NOMO-1 (cell line): ENCODE results near the gene TMEM203.
"Not testable (repeated sequence)": the region's sequence is repeated elsewhere in the genome, so short reads cannot be mapped to it uniquely, and the experiment has no call there.

ENCODE experiments used
- DNase-seq, 2 experiments: peaks; one replicate each; lab custom pipeline; 2025; ENCODE audit not compliant: unreplicated experiment in 2 of 2; lab: John Stamatoyannopoulos, UW

The TMEM203 gene

GRCh38 chr9:137205126-137206069 is at the start of gene TMEM203, which contains the start of gene NDOR1:
TMEM203 (minus strand) TSS chr9:137205648; CDS start chr9:137205414, 234 bp downstream.
NDOR1 (plus strand) TSS chr9:137205700; CDS start chr9:137205778, 78 bp downstream.
- peak; percentile 89 to 92 for DNase-seq

DNA sequence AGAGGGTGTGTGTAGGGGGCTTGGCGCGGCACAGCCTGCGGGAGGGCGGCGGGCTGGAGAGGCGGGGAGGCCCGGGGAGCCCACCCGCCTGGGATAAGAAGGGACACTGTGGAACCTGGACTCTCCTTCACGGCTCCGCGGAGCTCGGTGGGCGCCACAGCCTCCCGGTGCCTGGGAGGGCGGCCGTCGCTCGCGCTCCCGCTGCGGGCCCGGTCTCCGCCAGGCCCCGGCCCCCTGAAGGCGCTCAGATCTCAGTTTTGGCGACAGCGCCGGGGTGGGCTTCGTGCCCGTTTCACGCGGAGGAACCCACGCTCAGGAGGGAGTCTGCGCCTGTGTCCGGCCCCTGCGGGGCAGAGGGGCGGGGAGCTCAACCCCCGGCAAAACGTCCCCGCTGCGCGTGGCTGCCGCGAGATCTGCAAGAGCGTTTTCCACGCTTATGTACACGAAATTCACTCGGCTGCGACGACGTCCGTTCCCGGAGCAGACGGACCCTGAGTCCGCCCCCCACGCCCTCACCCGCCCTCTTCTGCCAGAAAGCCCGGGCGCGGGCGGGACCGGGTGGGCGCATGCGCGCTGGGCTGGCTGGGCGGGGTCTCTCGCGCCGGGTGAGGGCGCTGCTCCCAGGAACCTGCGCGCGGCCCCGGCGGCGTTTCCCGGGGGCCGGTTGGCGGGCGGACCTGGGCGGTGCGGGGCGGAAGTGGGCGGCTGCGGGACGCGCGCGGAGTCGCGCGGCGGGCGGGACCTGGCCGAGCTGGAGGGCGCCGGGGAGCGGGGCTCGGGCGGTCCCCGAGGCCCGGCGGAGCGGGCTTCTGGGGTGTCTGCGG is 49.4 kb upstream of the TMEM203 start, which contains the start of gene NELFB:
Gene NELFB (plus strand): TSS at position 704 of the 824 bp plus-strand sequence.
- DNase-seq, result peak; percentile 79 to 98

DNA sequence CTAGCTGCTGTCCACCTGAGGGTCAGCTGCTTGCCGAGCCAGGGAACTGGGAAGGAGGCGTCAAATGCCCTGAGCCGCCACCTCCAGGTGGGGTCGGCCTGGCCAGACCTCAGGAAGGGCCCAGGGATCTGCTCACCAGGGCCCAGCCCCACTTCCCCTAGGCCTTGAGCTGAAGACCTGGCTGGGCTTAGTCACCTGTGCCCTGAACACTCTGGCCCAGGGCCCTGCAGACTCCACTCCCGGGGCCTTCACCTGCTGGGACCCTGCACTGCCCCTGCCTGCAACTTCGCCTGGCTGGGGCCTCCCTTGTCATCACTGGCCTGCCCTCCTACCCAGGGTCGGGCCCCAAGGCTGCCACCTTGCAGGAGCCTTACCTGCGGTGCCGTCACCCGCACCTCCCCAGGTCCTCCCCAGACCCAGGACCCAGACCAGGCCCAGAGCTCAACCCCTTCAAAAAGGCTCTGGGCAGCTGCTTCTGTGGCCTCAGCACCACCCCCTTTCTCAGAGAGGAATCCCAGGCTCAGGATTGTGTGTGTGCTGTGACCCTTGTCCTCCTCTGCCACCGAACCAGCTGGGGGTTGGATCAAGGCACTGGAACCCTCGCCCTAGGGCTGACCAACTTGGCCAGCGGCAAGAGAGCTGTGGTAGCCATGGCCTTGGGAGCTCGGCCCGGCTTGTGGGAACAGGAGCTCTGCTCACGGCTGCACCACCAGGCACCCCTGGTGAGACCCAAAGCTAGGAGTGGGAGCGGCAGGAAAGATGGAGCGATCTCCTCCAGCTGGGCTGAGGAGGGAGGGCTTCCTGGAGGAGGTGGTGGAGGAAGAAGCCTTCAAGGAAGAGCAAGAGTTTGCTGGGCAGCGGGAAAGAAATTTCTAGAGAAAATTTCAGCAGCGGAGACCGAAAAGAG is 48.5 kb upstream of the TMEM203 start:
- peak in 1 of 2 experiments; percentile 20 for DNase-seq

DNA sequence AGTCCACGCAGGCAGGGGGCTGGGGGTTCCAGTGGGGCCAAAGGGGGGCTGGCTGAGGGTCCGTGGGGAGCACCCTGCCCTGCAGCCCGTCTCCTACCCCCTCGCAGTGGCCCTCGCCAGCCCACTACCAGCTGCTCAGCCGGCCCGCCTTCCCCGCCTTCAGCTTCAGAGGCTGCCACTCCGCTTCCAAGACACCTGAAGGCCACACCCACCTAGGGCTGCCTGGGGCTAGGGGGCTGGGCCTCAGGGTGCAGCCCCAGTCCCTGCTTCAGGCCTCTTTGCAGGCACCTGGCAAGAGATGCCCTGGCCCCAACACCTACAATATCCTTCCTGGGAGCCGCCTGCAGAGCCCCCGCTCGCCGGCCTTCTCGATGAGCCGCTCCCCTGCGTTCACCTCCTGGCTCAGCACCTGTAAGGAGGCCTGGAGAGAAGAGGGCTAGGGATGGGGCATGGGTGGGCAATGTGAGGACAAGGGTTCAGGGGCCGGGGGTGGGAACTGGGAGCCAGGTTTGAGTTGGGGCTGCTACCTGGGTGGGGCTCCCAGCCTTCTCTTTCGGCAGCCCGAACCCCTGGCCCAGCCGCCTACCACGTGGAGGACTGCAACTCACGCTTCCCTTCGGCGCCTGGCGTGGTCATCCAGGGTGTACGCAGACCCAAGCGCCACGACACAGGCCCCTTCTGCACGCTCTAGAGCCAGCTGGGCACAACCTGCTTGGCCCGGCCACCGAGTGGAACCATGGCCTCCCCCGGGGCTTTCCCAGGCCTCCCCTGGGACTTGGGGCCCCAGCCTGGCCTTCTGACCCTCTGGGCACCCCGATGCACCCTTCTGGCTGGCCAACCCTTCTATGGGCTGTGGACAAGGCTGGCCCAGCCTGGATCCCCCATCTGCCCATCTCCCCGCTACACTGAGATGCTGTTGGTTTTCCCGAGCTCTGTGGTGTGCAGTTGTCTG is 47.4 kb upstream of the TMEM203 start:
- no peak for DNase-seq

DNA sequence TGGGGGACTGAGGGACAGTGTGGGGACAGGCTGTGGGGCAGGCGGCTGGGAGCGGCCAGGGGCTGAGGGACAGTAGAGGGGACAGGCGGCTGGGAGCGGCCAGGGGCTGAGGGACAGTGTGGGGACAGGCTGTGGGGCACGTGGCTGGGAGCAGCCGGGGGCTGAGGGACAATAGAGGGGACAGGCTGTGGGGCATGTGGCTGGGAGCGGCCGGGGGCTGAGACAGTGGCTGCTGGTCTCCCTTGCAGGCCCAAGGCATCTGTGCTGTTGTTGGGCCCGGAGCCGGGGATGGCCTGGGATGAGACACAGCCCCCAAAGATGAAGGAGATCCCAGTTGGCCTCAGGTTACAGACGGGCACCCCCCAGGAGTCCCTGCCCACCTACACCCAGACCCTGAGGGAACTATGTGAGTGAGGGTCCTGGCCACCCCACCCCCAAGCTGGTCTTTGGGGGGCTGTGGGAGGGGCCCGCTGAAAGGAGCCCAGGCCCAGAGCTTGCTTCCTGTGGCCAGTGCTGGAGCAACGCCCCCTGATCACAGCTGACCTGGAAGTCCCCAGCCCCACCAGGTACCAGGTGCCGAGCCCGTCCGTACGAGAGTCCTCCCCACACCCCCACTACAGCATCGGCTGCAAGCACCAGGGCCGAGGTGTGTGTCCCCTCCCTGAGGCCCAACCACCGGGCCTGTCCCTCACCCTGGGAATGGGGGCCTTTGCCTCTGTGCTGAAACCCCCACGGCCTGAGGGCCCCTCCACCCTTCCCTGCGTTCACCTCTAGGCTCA is 46.2 kb upstream of the TMEM203 start:
- no peak for DNase-seq

GRCh38 chr9:137251194-137251461 is 45.7 kb upstream of the TMEM203 start, which contains the start of gene STPG3:
STPG3 (plus strand) TSS chr9:137251286; CDS start chr9:137251287, 1 bp downstream.
- no peak for DNase-seq

- DNase-seq, result no peak
These were observed 45.1 kb upstream of the TMEM203 start for GRCh38 chr9:137250329-137251193.

GRCh38 chr9:137247916-137248175 is 42.4 kb upstream of the TMEM203 start:
- no peak for DNase-seq

- DNase-seq, result no peak
These were observed 41.9 kb upstream of the TMEM203 start for GRCh38 chr9:137247135-137247915.

DNA sequence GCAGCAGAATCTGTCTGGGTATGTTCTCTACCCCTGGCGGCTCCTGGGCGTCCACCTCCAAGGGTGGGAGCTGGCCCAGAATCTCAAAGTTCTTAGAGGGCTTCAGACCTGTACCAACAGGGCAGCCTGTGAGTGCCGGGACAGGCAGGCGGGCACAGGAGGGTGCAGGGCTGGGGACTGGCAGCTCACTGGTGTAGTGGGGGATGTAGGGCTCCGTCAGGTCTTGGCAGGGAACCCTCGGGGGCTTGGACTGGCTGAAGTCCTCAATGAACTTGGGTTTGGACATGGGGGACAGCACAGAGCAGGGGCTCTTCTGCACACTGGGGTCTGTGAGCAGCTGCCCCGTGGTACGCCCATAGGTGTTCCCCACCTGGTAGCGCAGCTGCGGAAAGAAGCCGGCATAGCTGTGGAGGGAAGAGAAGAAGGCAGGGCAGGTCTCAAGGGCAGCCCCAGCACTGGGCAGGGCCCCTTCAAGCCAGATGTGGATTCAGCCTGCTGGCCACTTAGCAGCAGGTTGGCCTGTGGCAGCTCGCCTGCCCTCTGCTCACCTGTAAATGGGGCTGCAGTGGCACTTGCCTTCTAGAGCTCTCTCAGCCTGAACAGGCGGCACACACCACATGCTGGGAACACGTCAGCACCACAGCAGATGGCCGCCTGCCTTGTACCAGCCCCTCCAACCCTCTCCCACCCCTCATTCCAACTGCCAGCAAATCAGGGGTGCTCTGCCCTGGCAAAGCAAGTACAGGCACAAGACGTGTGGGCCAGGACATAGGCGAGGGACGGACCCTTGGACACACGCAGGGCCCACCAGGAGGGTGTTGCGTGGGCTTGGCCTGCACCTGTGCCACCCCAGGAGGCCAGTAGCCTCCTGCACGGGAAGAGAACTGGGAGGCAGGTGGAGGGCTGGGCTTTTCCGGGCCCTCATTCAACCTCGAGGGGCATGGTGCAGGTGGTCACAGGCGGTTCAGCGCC is 40.3 kb upstream of the TMEM203 start:
- DNase-seq, result no peak

DNA sequence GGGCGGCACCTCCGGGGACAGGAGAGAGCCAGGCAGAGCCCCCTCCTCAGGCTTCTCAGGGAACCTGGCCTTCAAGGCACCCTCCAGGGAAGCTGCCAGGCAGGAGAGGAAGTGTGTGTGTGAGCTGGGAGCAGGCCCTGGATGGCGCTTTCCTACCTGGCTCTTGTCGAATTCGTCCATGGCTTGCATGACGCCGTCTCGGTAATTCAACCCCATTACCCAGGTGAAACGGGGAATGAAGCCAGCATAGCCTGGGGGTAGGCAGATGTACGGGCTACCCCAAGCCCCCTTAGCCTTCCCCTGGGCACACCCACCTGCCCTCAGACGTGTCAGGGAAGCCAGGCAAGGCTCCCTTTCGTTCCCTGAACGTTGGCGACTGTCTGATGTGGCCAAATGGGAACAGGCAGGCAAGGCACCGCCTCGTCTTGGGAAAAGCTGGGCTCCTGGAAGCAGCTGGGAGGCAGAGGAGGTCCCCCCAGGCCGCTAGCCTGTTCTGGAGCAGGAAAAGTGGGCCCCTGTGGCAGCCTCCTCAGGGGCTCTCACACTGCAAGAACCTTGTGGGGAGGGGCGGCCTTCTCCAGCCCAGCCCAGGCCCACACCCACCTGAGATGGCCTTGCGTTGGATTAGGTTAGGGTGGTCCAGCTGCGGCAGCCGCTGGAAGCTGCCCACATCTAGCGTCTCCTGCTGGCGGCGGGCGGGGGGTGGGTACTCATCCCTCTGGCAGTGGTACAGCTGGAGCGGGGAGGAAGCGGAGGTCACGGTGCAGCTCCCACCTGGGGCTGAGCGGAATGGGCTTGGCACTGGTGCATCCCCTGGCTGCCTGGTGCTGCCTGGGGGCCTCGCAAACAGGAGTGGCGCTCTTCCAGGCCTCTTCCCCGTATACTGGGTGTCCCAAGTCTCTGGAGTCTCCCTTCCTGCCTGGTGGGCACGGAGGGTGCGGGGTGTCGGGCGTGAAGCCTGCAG is 39.3 kb upstream of the TMEM203 start:
- DNase-seq, result no peak

DNA sequence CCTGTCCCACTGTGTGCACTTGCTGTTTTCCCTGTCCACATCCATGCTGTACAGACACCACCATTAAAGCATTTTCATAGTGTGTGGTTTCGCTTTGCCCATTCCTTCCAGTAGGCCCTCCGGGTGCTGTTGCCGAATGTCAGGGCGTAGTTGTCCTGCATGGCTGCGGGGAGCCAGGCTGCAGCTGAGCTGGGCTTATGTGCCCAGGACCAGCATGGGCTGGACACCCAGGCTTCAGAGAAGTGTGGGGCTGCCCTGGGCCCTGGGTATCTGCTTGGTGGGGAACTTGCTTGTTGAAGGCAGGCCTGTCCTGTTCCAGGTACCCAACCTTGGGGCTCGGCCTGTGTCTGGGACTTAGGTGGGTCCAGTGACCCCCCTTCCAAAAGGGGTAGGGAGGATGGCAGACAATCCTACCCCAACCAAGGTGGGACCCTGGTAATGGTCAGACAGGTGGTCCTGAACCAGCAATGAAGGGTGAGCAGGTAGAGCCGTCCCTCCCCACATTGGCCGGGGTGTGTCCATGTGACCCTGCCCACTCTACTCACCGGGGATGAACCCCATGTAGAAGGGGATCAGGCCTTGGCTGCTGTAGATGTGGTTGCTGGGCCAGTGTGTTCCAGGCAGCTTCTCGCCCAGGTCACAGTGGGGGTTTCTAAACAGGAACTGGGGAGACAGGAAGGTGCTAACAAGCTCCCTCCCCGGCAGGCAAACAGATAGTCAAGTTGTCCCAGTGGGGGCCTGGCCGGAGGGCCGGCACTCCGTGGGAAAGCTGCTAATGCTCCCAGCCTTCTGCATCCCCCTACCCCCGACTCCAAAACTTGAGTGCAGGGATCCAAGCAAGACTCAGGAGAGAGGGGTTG is 38.4 kb upstream of the TMEM203 start:
- DNase-seq, result no peak

- DNase-seq, result not testable (repeated sequence)
These were observed 37.8 kb upstream of the TMEM203 start for GRCh38 chr9:137243266-137243625.
